B cell (primary cell): ENCODE results near the gene SCN1A. TPM values are rescaled to one million over a fixed set of nuclear protein-coding genes. Genes with fewer than 3 reads are reported as not detected.

Experiments used
- ATAC-seq: fragments of 200-7000 bp; cut with Tn5 transposase; one replicate; pipeline ENCODE4 v1.10.0; 2021; ENCODE audit warnings: low read depth, mild to moderate bottlenecking, moderate number of reproducible peaks, moderate library complexity
- CTCF ChIA-PET: fragments of 350-600 bp; sonication (Branson Sonifier 250); formaldehyde crosslinking; loops from one replicate; lab custom pipeline; 2021; ENCODE audit warnings: antibody characterized with exemption, inconsistent platforms; lab: Charles Lee
- POLR2A ChIA-PET: fragments of 350-600 bp; sonication (Branson Sonifier 250); formaldehyde crosslinking; loops from one replicate; lab custom pipeline; 2021; ENCODE audit warnings: antibody characterized with exemption; lab: Charles Lee
- DNase-seq: peaks from one replicate; pipeline ENCODE4 v3.0.0; 2013
- H2AFZ ChIP-seq: 2 replicates; pipeline ENCODE4 v1.6.1; 2012; ENCODE audit warnings: mild to moderate bottlenecking, low read depth, low read length; ENCODE audit not compliant: insufficient read depth, poor library complexity, severe bottlenecking
- H3K27ac ChIP-seq, 2 donors: 1 replicate in 1 of 2; 2 replicates in 1 of 2; pipeline ENCODE4 v1.5.1; 2012 to 2013; ENCODE audit warnings: low read length in 2 of 2, mild to moderate bottlenecking in 2 of 2, moderate library complexity in 1 of 2
- H3K27me3 ChIP-seq, 4 experiments: fragments of 200-600 bp in 1 of 4; sonication (generic) in 1 of 4; replicated peaks in 1 of 4; 1 replicate in 2 of 4; 2 replicates in 2 of 4; pipeline versions ENCODE4 v1.6.1 to v1.7.0; 2013 to 2016; ENCODE audit warnings: low read length in 3 of 4, mild to moderate bottlenecking in 2 of 4, mixed read lengths in 1 of 4, moderate library complexity in 1 of 4; ENCODE audit not compliant: insufficient read depth in 4 of 4, control insufficient read depth in 3 of 4; ENCODE audit errors: control extremely low read depth in 1 of 4
- H3K36me3 ChIP-seq, 2 experiments: replicated peaks in 1 of 2; 1 replicate in 1 of 2; 2 replicates in 1 of 2; pipeline versions ENCODE4 v1.6.1 to v1.7.1; 2013; ENCODE audit warnings: low read length in 1 of 2; ENCODE audit not compliant: insufficient read depth in 2 of 2, control insufficient read depth in 1 of 2; ENCODE audit errors: control extremely low read depth in 1 of 2, extremely low read depth in 1 of 2
- H3K4me1 ChIP-seq, 2 donors: fragments of 200-600 bp in 1 of 2; sonication (generic) in 1 of 2; 1 replicate in 1 of 2; 2 replicates in 1 of 2; pipeline versions ENCODE4 v1.5.1 to v1.6.1; 2013 to 2017; ENCODE audit warnings: low read length in 2 of 2; ENCODE audit not compliant: control insufficient read depth in 2 of 2, insufficient read depth in 2 of 2
- H3K4me2 ChIP-seq: replicated peaks from 2 replicates; pipeline ENCODE3; 2012; ENCODE audit warnings: mild to moderate bottlenecking, low read depth, low read length; ENCODE audit not compliant: poor library complexity, severe bottlenecking
- H3K4me3 ChIP-seq, 5 experiments: fragments of 200-600 bp in 1 of 5; sonication (generic) in 1 of 5; 1 replicate in 3 of 5; 2 replicates in 2 of 5; pipeline versions ENCODE4 v1.5.1 to v1.7.0; 2011 to 2016; ENCODE audit warnings: low read length in 4 of 5, mild to moderate bottlenecking in 4 of 5, low read depth in 2 of 5, control low read depth in 1 of 5, moderate library complexity in 1 of 5; ENCODE audit not compliant: insufficient read depth in 1 of 5; ENCODE audit errors: control extremely low read depth in 1 of 5, extremely low read depth in 1 of 5
- H3K79me2 ChIP-seq: fragments of 200-600 bp; sonication (generic); one replicate; pipeline ENCODE4 v1.6.0; 2016; ENCODE audit warnings: low read length; ENCODE audit not compliant: control insufficient read depth, insufficient read depth
- H3K9ac ChIP-seq: fragments of 200-600 bp; sonication (generic); 2 replicates; pipeline ENCODE4 v1.6.1; 2017; ENCODE audit warnings: mild to moderate bottlenecking, low read length, moderate library complexity
- H3K9me3 ChIP-seq, 3 donors: one replicate each; pipeline versions ENCODE4 v1.6.1 to v1.7.1; 2013; ENCODE audit warnings: low read length in 2 of 3; ENCODE audit not compliant: control insufficient read depth in 2 of 3, insufficient read depth in 1 of 3; ENCODE audit errors: control extremely low read depth in 1 of 3
- H4K20me1 ChIP-seq: 2 replicates; pipeline ENCODE4 v1.6.0; 2012; ENCODE audit warnings: mild to moderate bottlenecking, low read length; ENCODE audit not compliant: insufficient read depth, control insufficient read depth, poor library complexity, severe bottlenecking
- H3K27ac Mint-ChIP-seq: one replicate; pipeline ENCODE4 v1.8.0; 2021; ENCODE audit warnings: mixed read lengths
- H3K27me3 Mint-ChIP-seq: one replicate; pipeline ENCODE4 v1.8.0; 2021; ENCODE audit warnings: mixed read lengths
- H3K4me1 Mint-ChIP-seq: one replicate; pipeline ENCODE4 v1.8.0; 2021; ENCODE audit warnings: mixed read lengths
- H3K4me3 Mint-ChIP-seq: one replicate; pipeline ENCODE4 v1.8.0; 2021; ENCODE audit warnings: mixed read lengths
- H3K9me3 Mint-ChIP-seq: one replicate; pipeline ENCODE4 v1.8.0; 2022; ENCODE audit warnings: mixed read lengths; ENCODE audit not compliant: insufficient read depth
- EZH2 ChIP-seq: IDR thresholded peaks from 2 replicates; pipeline ENCODE4 v1.6.1; 2012; ENCODE audit warnings: borderline replicate concordance, low read depth, mild to moderate bottlenecking, moderate library complexity, low read length; ENCODE audit not compliant: insufficient read depth, poor library complexity, severe bottlenecking
- WGBS: methylation state at CpG from one replicate; pipeline ENCODE4 v1.1.5; 2013; ENCODE audit warnings: missing lambda C conversion rate; ENCODE audit not compliant: insufficient coverage; 5-methylcytosine and 5-hydroxymethylcytosine counted together
- intact Hi-C: fragments of 100-400 bp; cut with micrococcal nuclease; formaldehyde crosslinking; loops from one replicate; pipeline ENCODE4 v1.10.0; 2022
- polyA plus RNA-seq: library from polyadenylated mRNA; depleted of rRNA; stranded (reverse); fragments of >200 nt; gene quantifications from 2 replicates; pipeline ENCODE4 v1.2.3, GENCODE V29; 2012
- total RNA-seq, 2 donors: library from RNA; stranded (reverse); fragments of 120-200 nt in 1 of 2; gene quantifications; 1 replicate in 1 of 2; 2 replicates in 1 of 2; pipeline versions ENCODE4 v1.2.3 to v1.2.4, GENCODE V29; 2013 to 2022
- TF ChIP-seq, protein P1 (sequence below): fragments of 200-600 bp; IDR thresholded peaks from one replicate; pipeline ENCODE4 v1.8.0; 2022; ENCODE audit warnings: antibody characterized with exemption, mild to moderate bottlenecking

The SCN1A gene
- total and polyA plus RNA-seq, 2 donors (not counting 1 experiment from before 2014, with no cell fraction given): not detected

- intact Hi-C loops: no loop called here
- H3K4me3 ChIP-seq: no peak overlapping the region
These were observed 86.2 kb downstream of the SCN1A start for GRCh38 chr2:166041613-166042012.

GRCh38 chr2:166032361-166032760 is 95.5 kb downstream of the SCN1A start:
- no peaks in the 10 kb centered on the region for H3K79me2 ChIP-seq
- Mint-ChIP-seq H3K9me3 (no peaks in the 10 kb centered on the region), H3K4me1 (no peaks in the 10 kb centered on the region), H3K4me3 (no peak overlapping the region), H3K27me3 (peaks cover 8% of the 10 kb centered on the region), H3K27ac (no peak overlapping the region)
- H3K4me1 ChIP-seq: no peaks in the 10 kb centered on the region
- H2AFZ ChIP-seq: no peak overlapping the region
- no peaks in the 10 kb centered on the region for H4K20me1 ChIP-seq
- no CpG with 5 or more reads among the region's 1 CpG for WGBS
- DNase-seq (no peak), ATAC-seq (no peak)
- no peaks in the 10 kb centered on the region for H3K9me3 ChIP-seq
- no peak overlapping the region for H3K4me3 ChIP-seq
- TF ChIP-seq, protein P1, sequence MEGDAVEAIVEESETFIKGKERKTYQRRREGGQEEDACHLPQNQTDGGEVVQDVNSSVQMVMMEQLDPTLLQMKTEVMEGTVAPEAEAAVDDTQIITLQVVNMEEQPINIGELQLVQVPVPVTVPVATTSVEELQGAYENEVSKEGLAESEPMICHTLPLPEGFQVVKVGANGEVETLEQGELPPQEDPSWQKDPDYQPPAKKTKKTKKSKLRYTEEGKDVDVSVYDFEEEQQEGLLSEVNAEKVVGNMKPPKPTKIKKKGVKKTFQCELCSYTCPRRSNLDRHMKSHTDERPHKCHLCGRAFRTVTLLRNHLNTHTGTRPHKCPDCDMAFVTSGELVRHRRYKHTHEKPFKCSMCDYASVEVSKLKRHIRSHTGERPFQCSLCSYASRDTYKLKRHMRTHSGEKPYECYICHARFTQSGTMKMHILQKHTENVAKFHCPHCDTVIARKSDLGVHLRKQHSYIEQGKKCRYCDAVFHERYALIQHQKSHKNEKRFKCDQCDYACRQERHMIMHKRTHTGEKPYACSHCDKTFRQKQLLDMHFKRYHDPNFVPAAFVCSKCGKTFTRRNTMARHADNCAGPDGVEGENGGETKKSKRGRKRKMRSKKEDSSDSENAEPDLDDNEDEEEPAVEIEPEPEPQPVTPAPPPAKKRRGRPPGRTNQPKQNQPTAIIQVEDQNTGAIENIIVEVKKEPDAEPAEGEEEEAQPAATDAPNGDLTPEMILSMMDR: no peak
- no peak for TF ChIP-seq EZH2
- H3K4me2 ChIP-seq: no peak overlapping the region
- no peaks in the 10 kb centered on the region for H3K36me3 ChIP-seq
- intact Hi-C loops: no loop called here
- H3K27me3 ChIP-seq: no peaks in the 10 kb centered on the region
- no peak overlapping the region for H3K9ac ChIP-seq
- no peak overlapping the region for H3K27ac ChIP-seq
- ChIA-PET POLR2A (no interaction called here), CTCF (no interaction called here)

More at GRCh38 chr2:166041613-166042012, 86.2 kb downstream of the SCN1A start:
- Mint-ChIP-seq H3K4me1 (no peaks in the 10 kb centered on the region), H3K27ac (no peak overlapping the region), H3K9me3 (no peaks in the 10 kb centered on the region), H3K27me3 (no peaks in the 10 kb centered on the region), H3K4me3 (no peak overlapping the region)
- TF ChIP-seq, protein P1: no peak
- TF ChIP-seq EZH2: no peak
- POLR2A ChIA-PET: no interaction called here
- H2AFZ ChIP-seq: no peak overlapping the region
- no peaks in the 10 kb centered on the region for H3K4me1 ChIP-seq
- no peak overlapping the region for H3K4me2 ChIP-seq
- H3K36me3 ChIP-seq: no peaks in the 10 kb centered on the region
- H4K20me1 ChIP-seq: no peaks in the 10 kb centered on the region
- CTCF ChIA-PET: no interaction called here
- no CpG with 5 or more reads among the region's 1 CpG for WGBS
- ATAC-seq (no peak), DNase-seq (no peak)
- no peaks in the 10 kb centered on the region for H3K79me2 ChIP-seq
- no peak overlapping the region for H3K9ac ChIP-seq
- H3K27ac ChIP-seq: no peak overlapping the region
- no peaks in the 10 kb centered on the region for H3K27me3 ChIP-seq
- no peaks in the 10 kb centered on the region for H3K9me3 ChIP-seq
